GM19372 (cell line): ENCODE data around the gene PLXNB2.
A peak's percentile ranks its signal among the peaks of the same experiment; 100 is the strongest.

Experiments used
- ATAC-seq: cut with Tn5 transposase; IDR thresholded peaks from one replicate; pipeline ENCODE4 v1.9.1; 2021; ENCODE audit warnings: mild to moderate bottlenecking, low read depth, moderate library complexity; ENCODE audit not compliant: unreplicated experiment

The PLXNB2 gene

DNA sequence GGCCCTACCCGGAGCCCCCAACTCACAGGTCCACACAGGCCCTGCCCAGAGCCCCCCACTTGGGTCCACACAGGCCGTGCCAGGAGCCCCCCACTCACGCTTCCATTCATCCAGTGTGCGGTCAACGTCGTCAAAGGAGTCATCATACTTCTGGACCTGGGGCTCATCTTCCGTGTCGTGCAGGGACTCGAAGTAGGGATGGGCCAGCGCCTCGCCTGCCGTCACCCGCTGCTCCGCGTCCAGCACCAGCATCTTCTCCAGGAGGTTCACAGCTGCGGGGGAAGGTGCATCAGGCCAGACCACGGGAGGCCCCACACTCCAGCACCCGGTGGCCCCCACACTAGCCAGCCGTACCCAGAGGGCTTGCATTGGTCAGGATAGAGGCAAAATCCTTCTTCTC lies 52.3 kb downstream of the PLXNB2 start:
- ATAC-seq = no peak

- no peak for ATAC-seq
Measured at GRCh38 chr22:50253941-50254340, 53.5 kb downstream of the PLXNB2 start.

DNA sequence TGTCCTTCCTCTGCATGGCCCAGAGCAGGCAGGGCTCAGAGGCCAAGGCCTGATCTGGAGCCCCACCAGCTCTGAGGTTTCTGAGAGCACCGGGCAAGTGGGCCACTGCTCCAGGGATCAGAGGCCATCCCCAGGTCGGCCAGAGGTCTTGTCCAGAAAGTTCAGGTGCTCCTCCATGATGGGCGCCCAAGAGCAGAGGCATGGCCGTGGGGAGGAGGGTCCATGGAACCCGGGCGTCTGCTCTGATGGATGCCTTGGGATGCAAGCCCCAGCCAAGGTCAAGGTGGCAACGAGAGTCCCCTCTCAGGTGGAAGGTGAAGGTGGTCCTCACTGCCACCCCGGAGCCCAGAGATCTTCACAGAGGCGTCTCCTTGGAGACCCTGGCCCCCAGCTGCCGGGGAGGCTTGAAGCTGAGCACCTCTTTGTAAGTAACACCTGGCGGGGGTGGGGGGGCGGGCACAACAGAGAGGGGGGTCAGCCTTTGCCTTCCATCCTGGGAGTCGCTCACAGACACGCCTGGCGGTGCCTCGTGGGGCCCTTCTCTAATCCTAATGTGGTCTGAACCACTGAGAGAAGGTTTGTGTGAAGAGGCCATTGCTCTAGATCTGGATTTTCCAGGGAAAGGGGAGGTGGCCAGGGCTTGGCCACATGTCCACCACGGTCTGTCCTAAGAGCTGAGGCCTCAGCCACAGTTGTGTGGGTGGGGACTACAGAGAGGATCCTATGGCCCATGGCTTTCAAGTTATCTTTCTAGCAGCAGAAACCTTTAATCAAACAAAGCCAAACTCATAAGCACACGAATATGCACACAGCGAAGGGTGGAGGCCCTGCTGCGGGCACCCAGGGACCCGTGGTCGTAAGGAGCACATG lies 54.2 kb downstream of the PLXNB2 start:
- ATAC-seq = no peak

GRCh38 chr22:50252082-50253045 lies 55.1 kb downstream of the PLXNB2 start:
- ATAC-seq = no peak

DNA sequence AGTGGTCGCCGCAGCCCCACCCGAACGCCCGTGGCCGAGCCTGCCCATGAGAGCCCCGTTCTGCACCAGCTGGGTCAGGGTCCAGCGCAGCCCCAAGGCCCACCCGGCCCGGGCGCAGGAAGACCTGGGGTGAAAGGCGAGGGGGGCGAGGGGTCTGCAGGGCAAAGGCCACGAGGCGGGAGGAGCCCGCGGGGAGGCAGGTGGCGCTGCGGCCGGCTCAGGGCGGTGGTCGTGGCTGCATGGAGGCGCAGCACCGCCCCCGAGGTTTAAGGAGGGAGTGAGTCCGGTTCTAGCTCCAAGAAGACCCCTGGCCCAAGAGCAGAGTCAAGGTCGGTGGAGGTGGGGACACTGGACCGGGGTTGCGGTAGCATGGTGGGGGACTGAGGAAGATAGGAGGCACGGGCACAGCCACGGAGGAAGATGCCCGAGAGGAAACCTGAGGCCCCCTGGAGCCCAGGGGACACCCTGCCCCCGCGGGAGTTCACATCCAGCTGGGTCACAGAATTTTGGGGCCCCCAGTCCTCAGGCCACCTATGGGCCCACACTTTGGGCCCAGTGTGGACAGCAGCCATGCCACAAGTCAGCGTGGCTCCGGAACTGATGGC lies 55.9 kb downstream of the PLXNB2 start:
- no peak for ATAC-seq

GRCh38 chr22:50250555-50251476 lies 56.6 kb downstream of the PLXNB2 start, which contains the start of gene HDAC10:
HDAC10 (minus strand) TSS chr22:50251265; CDS start chr22:50251032, 233 bp downstream.
- ATAC-seq = peak; percentile 54

- no peak for ATAC-seq
Measured at GRCh38 chr22:50250249-50250554, 57.2 kb downstream of the PLXNB2 start.

DNA sequence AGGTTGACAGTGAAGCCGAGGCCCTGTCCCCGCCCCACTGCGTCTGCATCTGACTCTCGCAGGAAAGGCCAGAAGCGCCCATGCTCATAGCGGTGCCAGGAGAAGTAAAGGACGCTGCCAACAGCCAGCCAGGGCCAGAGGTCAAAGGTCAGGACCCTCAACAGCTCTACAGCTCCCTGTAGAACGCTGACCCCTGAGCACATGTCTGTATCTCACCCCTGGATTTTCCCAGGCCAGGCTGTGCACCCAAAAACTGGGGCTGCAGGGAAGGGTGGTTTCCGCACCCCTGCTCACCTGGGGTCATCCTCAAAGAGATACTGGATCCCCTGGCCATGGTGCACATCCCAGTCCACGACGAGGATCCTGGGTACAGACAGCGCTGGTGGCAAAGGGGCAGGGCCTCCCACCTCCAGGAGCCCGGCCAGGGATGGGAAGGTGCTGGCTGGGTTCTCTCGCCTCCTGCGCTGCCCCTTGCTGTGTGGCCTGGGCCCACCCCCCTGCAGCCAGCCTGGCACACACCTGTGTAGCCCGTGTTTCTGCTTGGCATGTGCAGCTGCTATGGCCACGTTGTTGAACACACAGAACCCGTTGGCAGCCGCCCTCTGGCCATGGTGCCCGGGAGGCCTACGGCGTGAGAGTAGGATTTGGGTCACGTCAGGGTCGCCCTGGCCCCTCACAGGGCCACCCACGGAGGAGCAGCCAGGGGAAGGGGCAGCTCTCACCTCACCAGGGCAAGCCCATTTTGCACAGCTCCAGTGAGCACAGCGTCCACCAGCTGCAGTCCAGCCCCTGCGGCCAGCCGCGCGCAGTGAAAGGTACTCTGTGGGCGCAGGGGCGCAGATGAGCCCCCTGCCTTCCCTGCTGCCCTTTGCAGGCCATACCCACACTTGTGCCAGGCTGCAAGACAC lies 57.9 kb downstream of the PLXNB2 start:
- ATAC-seq = no peak

- no peak for ATAC-seq
Measured at GRCh38 chr22:50248196-50249081, 59.0 kb downstream of the PLXNB2 start.

GRCh38 chr22:50247748-50248147 lies 59.7 kb downstream of the PLXNB2 start:
- ATAC-seq = no peak

GRCh38 chr22:50246242-50247175 lies 60.9 kb downstream of the PLXNB2 start:
- ATAC-seq = no peak

DNA sequence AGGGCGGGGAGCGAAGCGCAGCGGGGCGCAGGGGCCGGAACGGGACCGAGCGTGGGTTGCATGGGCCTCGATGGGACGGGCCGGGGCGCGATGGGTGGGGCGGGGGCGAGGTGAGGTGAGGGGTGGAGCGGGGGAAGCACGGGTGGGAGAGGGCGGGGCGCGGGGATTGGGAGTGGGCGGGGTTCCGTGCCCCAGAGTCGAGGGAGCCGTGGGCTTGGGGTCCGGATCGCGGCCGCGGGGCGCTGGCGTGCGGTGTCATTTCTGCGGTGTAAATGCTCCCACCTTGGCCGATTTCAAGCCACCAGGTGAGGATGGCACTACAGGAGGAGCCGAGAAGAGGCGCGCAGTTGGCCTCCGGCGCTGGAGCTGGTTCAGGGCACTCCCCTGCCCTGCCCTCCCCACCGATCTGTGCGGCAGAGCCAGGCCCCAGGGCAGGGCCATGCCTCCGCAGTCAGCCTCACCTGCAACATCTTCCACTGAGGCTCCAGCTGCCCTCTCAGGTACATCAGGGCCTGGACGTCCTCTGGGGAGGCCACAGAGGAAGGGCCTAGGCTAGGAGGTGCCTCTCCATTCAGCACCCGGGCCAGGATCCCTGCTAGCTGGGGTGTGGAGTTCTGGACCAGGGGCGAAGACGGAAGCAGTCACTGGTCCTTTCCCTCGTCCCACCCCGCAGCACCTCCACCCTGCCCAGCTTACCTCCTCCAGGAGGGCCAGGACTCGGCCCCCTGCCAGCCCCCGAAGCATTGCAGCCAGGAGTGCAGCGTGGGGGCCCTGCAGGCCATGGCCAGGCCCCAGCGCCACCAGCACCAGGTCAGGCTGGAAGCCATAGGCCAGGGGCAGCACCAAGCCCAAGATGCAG lies 62.0 kb downstream of the PLXNB2 start:
- no peak for ATAC-seq

DNA sequence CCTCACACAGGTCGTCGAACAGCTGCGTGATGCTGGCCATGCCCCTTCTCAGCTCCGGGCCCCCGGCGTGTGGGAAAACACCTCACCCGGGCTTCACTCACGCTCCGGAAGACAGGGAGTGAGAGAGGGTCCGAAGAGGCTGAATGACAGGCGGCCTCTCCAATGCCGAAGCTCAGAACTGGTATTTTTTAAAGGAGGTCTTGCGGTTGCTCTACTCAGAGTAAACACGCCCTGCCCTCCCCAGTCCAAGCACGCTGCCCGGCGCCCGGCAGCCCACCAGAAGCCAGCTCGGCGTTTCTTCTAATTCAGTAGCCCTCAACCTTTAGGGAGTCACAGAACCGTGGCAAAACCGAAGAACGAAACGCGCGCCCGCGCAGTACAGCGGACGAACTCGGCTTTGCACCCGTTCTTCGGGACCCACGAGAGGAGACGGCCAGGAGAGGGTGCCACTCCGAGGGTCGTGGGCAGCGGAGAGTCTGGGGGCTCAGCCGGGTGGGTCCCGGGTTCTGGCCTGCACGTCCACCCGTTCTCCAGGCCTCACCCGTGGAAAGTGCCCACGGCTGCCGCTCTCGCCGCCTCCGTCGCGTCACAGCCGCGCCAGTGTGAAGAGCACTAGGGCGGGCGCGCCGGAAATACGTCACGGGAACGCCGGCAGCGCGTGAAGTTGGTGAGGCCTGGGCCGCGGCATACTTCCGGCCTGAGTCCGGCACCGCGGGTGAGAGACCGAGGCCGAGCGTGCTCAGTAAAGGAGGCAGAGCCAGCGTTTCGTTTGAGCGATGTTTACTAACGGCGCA lies 62.8 kb downstream of the PLXNB2 start, which contains the start of gene TUBGCP6:
Gene TUBGCP6 (minus strand): TSS at position 604 of the 794 bp plus-strand sequence. CDS start 564 bp downstream, at position 40.
- ATAC-seq = peak; percentile 80

- ATAC-seq = no peak
Measured at GRCh38 chr22:50243685-50244419, 63.6 kb downstream of the PLXNB2 start.
